ENCODE measurements around the gene LRRC43.
A peak's percentile ranks its signal among the peaks of the same experiment; 100 is the strongest.
"Not testable (repeated sequence)": the region's sequence is repeated elsewhere in the genome, so short reads cannot be mapped to it uniquely, and the experiment has no call there.

LRRC43 gene

DNA sequence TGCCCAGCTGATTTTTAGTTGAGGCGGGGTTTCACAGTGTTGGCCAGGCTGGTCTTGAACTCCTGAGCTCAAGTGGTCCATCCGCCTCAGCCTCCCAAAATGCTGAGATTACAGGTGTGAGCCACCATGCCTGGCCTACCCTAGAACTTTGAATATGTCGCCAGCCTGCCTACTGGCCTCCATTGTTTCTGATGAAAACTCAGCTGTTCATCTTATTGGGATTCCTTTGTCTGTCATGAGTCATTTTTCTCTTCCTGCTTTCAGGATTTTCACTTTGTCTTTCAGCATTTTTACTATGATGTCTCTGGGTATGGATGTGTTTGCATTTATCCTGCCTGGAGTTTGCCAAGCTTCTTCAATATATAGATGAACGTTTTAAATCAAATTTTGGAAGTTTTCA is 12.5 kb downstream of the LRRC43 start:
- no peak for DNase-seq

DNA sequence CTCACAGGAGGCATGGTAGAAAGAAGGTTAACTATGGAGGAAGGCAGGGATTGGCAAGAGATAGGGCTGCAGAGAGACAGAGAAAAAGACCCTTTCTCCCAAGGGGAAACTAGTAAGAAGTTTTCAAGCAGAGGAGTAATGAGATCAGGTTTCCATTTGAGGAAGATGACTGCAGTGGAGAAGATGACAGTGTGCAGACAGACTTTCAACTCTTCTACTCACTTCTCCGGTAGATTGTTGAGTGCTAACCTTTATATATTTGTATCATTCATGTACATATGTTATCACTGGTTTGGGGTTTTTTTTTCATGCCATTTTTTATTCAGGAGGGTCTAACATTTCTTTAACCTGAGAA is 14.7 kb downstream of the LRRC43 start:
- DNase-seq, result no peak

DNA sequence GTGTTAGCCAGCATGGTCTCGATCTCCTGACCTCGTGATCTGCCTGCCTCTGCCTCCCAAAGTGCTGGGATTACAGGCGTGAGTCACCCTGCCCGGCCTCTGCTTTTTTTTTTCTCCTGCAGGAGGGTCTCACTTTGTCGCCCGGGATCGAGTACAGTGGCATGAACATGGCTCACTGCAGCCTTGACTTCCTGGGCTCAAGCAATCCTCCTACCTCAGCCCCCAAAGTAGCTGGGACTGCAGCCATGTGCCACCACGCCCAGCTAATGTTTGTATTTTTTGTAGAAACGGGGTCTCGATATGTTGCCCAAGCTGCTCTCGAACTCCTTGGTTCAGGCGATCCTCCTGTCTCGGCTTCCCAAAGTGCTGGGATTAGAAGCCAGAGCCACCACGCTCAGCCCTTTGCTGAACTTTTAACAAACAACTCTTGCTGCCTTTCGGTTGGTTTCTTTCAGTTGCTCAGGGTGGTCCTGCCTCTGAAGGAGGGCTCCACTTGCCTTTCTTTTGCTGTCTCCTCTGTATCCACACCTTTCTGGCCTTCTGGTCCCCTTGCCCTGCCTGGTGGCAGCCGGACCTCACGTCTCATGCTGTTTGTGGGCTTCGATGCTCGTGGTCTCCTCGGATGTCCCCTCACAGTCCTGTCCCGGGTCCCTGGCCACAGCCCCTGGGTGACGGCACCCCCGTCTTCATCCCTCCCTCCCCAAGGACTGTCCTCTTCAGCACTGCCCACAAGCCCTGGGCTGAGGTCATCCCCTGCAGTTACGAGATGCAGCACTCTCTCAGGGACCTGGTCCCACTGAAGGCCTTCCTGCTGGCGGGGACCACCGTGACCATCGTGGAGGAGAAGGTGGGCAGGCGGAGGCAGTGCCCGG is 16.8 kb downstream of the LRRC43 start:
- DNase-seq, result no peak

- no peak for DNase-seq
Measured at GRCh38 chr12:122200541-122201175, 17.7 kb downstream of the LRRC43 start.

GRCh38 chr12:122201381-122201780 is 18.5 kb downstream of the LRRC43 start:
- no peak for DNase-seq

DNA sequence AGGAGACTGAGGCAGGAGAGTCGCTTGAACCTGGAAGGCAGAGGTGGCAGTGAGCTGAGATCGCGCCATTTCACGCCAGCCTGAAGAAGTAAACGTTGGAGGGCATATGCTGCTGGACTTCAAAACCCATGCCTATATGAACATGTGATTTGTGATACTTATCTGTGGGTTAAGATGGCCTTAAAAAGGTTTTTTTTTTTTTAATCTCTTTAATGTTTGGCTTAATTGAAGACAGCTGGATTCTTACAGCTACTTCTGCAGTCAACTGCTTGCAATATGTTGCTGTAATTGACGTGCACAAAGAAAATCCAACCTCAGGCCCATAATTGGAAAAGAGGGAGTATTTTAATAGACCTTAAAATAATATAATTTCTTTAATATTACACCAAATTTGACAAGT is 19.1 kb downstream of the LRRC43 start:
- DNase-seq, result no peak

- DNase-seq, result not testable (repeated sequence)
Measured at GRCh38 chr12:122202811-122203210, 19.9 kb downstream of the LRRC43 start.

- DNase-seq, result peak; percentile 36
Measured at GRCh38 chr12:122203301-122204166, 20.6 kb downstream of the LRRC43 start, which contains the start of gene B3GNT4. TSS of gene B3GNT4 (plus strand) at chr12:122203709. CDS start at chr12:122204619, 910 bp downstream.

DNA sequence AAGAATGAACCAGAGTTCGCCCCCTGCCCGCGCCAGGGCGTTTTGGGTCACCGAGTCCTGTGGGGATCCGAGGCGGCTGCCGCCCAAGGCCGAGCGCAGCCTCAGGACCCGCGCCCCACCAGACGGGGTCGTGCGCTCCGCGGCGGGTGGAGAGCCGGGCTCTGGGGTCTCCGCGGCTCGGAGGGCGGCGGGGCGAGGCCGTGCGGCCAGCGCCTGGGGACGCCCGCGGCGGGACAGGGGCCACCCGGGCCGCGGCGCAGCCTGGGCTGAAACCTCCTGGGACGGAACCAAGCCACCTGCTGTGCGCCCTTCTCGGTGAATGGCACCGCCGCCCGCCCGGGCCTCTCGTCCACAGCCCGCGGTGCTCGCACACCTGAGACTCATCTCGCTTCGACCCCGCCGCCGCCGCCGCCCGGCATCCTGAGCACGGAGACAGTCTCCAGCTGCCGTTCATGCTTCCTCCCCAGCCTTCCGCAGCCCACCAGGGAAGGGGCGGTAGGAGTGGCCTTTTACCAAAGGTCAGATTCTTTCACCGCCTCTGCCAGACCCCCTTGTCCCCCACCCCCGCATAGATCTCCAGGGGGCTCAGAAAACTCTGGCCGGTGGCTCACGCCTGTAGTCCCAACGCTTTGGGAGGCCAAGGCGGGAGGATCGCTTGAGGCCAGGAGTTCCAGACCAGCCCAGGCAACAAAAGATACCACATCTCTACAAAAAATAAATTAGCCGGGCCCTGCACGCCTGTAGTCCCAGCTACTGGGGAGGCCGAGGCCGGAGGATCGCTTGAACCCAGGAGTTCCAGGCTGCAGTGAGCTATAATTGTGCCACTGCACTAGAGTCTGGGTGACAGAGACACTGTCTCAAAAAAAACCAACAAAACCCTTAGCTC is 21.5 kb downstream of the LRRC43 start:
- no peak for DNase-seq

- DNase-seq, result no peak
Measured at GRCh38 chr12:122205053-122205925, 22.4 kb downstream of the LRRC43 start.

GRCh38 chr12:122206111-122206881 is 23.4 kb downstream of the LRRC43 start:
- DNase-seq, result no peak

DNA sequence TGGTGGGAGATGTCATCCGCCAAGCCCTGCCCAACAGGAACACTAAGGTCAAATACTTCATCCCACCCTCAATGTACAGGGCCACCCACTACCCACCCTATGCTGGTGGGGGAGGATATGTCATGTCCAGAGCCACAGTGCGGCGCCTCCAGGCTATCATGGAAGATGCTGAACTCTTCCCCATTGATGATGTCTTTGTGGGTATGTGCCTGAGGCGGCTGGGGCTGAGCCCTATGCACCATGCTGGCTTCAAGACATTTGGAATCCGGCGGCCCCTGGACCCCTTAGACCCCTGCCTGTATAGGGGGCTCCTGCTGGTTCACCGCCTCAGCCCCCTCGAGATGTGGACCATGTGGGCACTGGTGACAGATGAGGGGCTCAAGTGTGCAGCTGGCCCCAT is 24.1 kb downstream of the LRRC43 start:
- no peak for DNase-seq

GRCh38 chr12:122207391-122207790 is 24.5 kb downstream of the LRRC43 start:
- no peak for DNase-seq

GRCh38 chr12:122208073-122208820 is 25.3 kb downstream of the LRRC43 start:
- DNase-seq, result no peak

- no peak for DNase-seq
Measured at GRCh38 chr12:122215771-122216170, 32.8 kb downstream of the LRRC43 start.

DNA sequence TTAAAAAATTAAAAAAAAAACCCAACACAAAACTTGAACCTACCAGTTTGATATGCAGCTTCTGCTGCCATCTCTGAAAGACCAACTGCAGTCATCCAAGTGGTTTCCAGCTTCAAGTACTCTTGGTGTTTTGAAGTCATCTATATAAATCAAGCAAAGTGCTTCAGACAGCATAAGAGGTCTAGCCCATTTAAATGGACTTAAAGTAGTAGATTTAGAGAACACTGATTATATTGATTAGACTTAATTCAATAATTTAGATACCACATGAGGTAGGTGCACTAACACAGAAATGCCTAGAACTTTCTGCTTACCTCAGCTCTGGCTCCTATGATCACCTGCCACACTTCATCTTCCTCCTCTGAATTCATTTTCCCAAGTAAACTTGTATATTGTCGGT is 33.5 kb downstream of the LRRC43 start:
- no peak for DNase-seq

- peak; percentile 99 for DNase-seq
Measured at GRCh38 chr12:122225683-122226365, 42.9 kb downstream of the LRRC43 start, which contains the start of gene DIABLO. TSS of gene DIABLO (minus strand) at chr12:122226052. CDS start at chr12:122226014, 38 bp downstream.

GRCh38 chr12:122226366-122227125 is 43.6 kb downstream of the LRRC43 start:
- no peak for DNase-seq
